GM12878 (cell line): ENCODE data around the gene ARID3A. TPM values are rescaled to one million over a fixed set of nuclear protein-coding genes. Genes with fewer than 3 reads are reported as not detected.

Experiments used
- ATF3 ChIP-seq: IDR thresholded peaks from 2 replicates; pipeline ENCODE4 v1.6.1; 2011; ENCODE audit warnings: low read depth, mild to moderate bottlenecking, low read length, moderate library complexity, borderline replicate concordance; ENCODE audit errors: extremely low read depth
- BCLAF1 ChIP-seq: fragments of 450-650 bp; IDR thresholded peaks from 2 replicates; pipeline ENCODE4 v1.6.1; 2017; ENCODE audit warnings: antibody characterized with exemption, mild to moderate bottlenecking, moderate library complexity
- CBX3 ChIP-seq: fragments of 200-600 bp; sonication (generic); IDR thresholded peaks from 2 replicates; pipeline ENCODE4 v1.6.1; 2016; ENCODE audit warnings: low read depth, borderline replicate concordance
- CREB1 ChIP-seq: IDR thresholded peaks from 2 replicates; pipeline ENCODE4 v1.6.1; 2012; ENCODE audit warnings: low read depth, mild to moderate bottlenecking, inconsistent platforms
- E4F1 ChIP-seq: fragments of 450-650 bp; IDR thresholded peaks from 2 replicates; pipeline ENCODE4 v1.6.1; 2018; ENCODE audit warnings: borderline replicate concordance, mild to moderate bottlenecking; ENCODE audit not compliant: partially characterized antibody
- FOS ChIP-seq: IDR thresholded peaks from 3 replicates; pipeline ENCODE4 v1.6.1; 2011; ENCODE audit warnings: borderline replicate concordance; ENCODE audit not compliant: insufficient read length; ENCODE audit errors: extremely low read depth
- IKZF1 ChIP-seq: fragments of 450-650 bp; conservative IDR thresholded peaks from 2 replicates; pipeline ENCODE4 v1.6.1; 2017; ENCODE audit warnings: antibody characterized with exemption, mild to moderate bottlenecking
- JUNB ChIP-seq: IDR thresholded peaks from 2 replicates; pipeline ENCODE4 v1.6.1; 2016; ENCODE audit warnings: antibody characterized with exemption, mild to moderate bottlenecking
- JUND ChIP-seq: IDR thresholded peaks from 2 replicates; pipeline ENCODE4 v1.6.1; 2012; ENCODE audit warnings: low read depth, mild to moderate bottlenecking, low read length, improper control_type of control experiment, moderate library complexity
- MLLT1 ChIP-seq: fragments of 450-650 bp; IDR thresholded peaks from 2 replicates; pipeline ENCODE4 v1.6.1; 2016; ENCODE audit warnings: mild to moderate bottlenecking
- NFYA ChIP-seq: IDR thresholded peaks from 2 replicates; pipeline ENCODE4 v1.6.1; 2011; ENCODE audit warnings: low read depth, mild to moderate bottlenecking, low read length, improper control_type of control experiment, borderline replicate concordance
- POLR2AphosphoS5 ChIP-seq: IDR thresholded peaks from 2 replicates; pipeline ENCODE4 v1.6.1; 2011; ENCODE audit warnings: mild to moderate bottlenecking, low read length, inconsistent platforms
- REST ChIP-seq: IDR thresholded peaks from 2 replicates; pipeline ENCODE4 v1.6.1; 2012; ENCODE audit warnings: mild to moderate bottlenecking, low read depth, low read length
- TCF3 ChIP-seq: IDR thresholded peaks from 2 replicates; pipeline ENCODE4 v1.6.1; 2012; ENCODE audit warnings: low read depth, mild to moderate bottlenecking, low read length, borderline replicate concordance; ENCODE audit not compliant: insufficient read depth
- ZBTB33 ChIP-seq: fragments of 450-650 bp; IDR thresholded peaks from 2 replicates; pipeline ENCODE4 v1.6.1; 2017; ENCODE audit warnings: mild to moderate bottlenecking
- polyA plus RNA-seq, 11 experiments: library from polyadenylated mRNA; depleted of rRNA in 4 of 11; unstranded in 6 of 11; stranded (reverse) in 5 of 11; fragments of >200 nt; fragmentation: Nextera tagmentation in 4 of 11; fragmentation: Illumina TruSeq in 1 of 11; extraction: Ambion mirVana in 4 of 11; extraction: Trizol in 1 of 11; gene quantifications; 1 replicate in 1 of 11; 2 replicates in 10 of 11; pipeline versions ENCODE4 v1.2.1 to v1.2.3, GENCODE V29; 2011 to 2016; ENCODE audit warnings: inconsistent platforms in 2 of 11, missing spikeins in 2 of 11, low read depth in 1 of 11
- total RNA-seq, 4 experiments: library from RNA; depleted of rRNA in 3 of 4; stranded (reverse); fragments of >200 nt in 3 of 4; fragmentation: Illumina TruSeq in 1 of 4; extraction: Trizol in 1 of 4; gene quantifications; 2 replicates each; pipeline versions ENCODE4 v1.2.1 to v1.2.3, GENCODE V29; 2013 to 2021

The ARID3A gene
- total and polyA plus RNA-seq, 10 of the 15 experiments (the other 5 are each of a cell fraction or from before 2014, with no cell fraction given), result 0.76 to 70.0 (median 16.7) TPM

- TF ChIP-seq BCLAF1 (no peak), E4F1 (no peak), ZBTB33 (no peak), JUNB (no peak), REST (0 out of 2 replicates have a peak, but pooled peaks have one; percentile 13), CBX3 (no peak), IKZF1 (peak; percentile 39; the same call in 1 of the 2 replicates), CREB1 (peak; percentile 30; the same call in 1 of the 2 replicates), TCF3 (no peak), ATF3 (no peak), JUND (no peak), MLLT1 (no peak; the same call in 1 of the 2 replicates), NFYA (no peak), POLR2AphosphoS5 (peak; percentile 65), FOS (no peak)
Observed at GRCh38 chr19:892894-893689, 32.7 kb upstream of the ARID3A start, which contains the start of the genes MED16 and RNU6-9 (continued).
